Pancreas (tissue), 10 donors: ENCODE results near the gene TMEM167A. TPM values are rescaled to one million over a fixed set of nuclear protein-coding genes. Genes with fewer than 3 reads are reported as not detected.

ENCODE experiments used
- ATAC-seq, 4 donors: fragments of 200-7000 bp; cut with Tn5 transposase; one replicate each; pipeline versions ENCODE4 v1.8.0 to v1.9.1; 2020; ENCODE audit warnings: mild to moderate bottlenecking in 4 of 4, moderate library complexity in 4 of 4
- DNase-seq, 6 donors: peaks; one replicate each; pipeline ENCODE4 v3.0.0-alpha.2; 2020
- FAIRE-seq: peaks from 2 replicates; lab custom pipeline; 2012; peaks lifted over from hg19 to GRCh38; lab: Jason Lieb, UNC
- H3K27ac ChIP-seq, 4 donors: fragments of 200-600 bp; sonication (generic); 1 replicate in 3 of 4; 2 replicates in 1 of 4; pipeline versions ENCODE4 v1.5.0 to v1.8.0; 2020
- H3K27me3 ChIP-seq, 4 donors: fragments of 200-600 bp; one replicate each; pipeline ENCODE4 v1.8.0; 2021
- H3K36me3 ChIP-seq, 3 donors: fragments of 200-600 bp; sonication (generic) in 1 of 3; one replicate each; pipeline versions ENCODE4 v1.5.0 to v1.8.0; 2020 to 2021
- H3K4me1 ChIP-seq, 3 donors: fragments of 200-600 bp; one replicate each; pipeline ENCODE4 v1.8.0; 2021
- H3K4me3 ChIP-seq, 4 donors: fragments of 200-600 bp; sonication (generic) in 2 of 4; one replicate each; pipeline versions ENCODE4 v1.5.0 to v1.8.0; 2020 to 2021
- H3K9me3 ChIP-seq, 4 donors: fragments of 200-600 bp; one replicate each; pipeline ENCODE4 v1.8.0; 2021
- CTCF ChIP-seq, 4 donors: fragments of 200-600 bp; sonication (generic) in 3 of 4; IDR thresholded peaks; one replicate each; pipeline versions ENCODE4 v1.5.0 to v1.8.0; 2021; ENCODE audit warnings: antibody characterized with exemption in 4 of 4
- WGBS, 2 donors: extraction: QIAGEN DNeasy Blood & Tissue Kit; methylation state at CpG; one replicate each; pipeline ENCODE4 v1.1.7; 2013; 5-methylcytosine and 5-hydroxymethylcytosine counted together
- intact Hi-C, 3 donors: fragments of 100-400 bp; cut with DNase I; formaldehyde crosslinking; loops; one replicate each; pipeline versions ENCODE4 v1.11.1 to v1.14.2; 2022
- polyA plus RNA-seq, 2 donors: library from polyadenylated mRNA; stranded (reverse); fragments of 200-250 nt; gene quantifications; one replicate each; pipeline ENCODE4 v1.2.3, GENCODE V29; 2013
- total RNA-seq, 6 donors: library from RNA; stranded (reverse); fragmentation: NEBNext Ultra II Directional in 4 of 6; extraction: Animal tissue kit (Norgen Biotek cat#: 25700) in 4 of 6; gene quantifications; one replicate each; pipeline versions ENCODE4 v1.2.1 to v1.2.4, GENCODE V29; 2021 to 2023
- donor health status: healthy with polysubstance abuse.
- donor health status: DM: no; HTN: no; CAD: no; lungs with moderate emphysema.
- donor health status: DM: no; HTN: no; CAD: no.
- donor health status: control.
- donor health status: control.
- donor health status: Bipolar disorder and iron deficiency.
- donor health status: DM: yes; HTN: yes; CAD: no.
- donor health status: DM: no; HTN: no; CAD: no.
- donor health status: DM: no; HTN: no; CAD: no.
- donor health status: DM: yes; HTN: yes; CAD: no.

Gene TMEM167A
- total and polyA plus RNA-seq, 8 donors: 13.3 to 48.5 (median 33.4) TPM

GRCh38 chr5:83044926-83045325 lies 32.3 kb downstream of the TMEM167A start:
- no peaks in the 10 kb centered on the region for H3K9me3 ChIP-seq
- DNase-seq (no peak), ATAC-seq (no peak), FAIRE-seq (no peak)
- H3K36me3 ChIP-seq: no peaks in the 10 kb centered on the region
- H3K4me1 ChIP-seq: no peaks in the 10 kb centered on the region
- intact Hi-C loops: no loop called here
- H3K27ac ChIP-seq: no peak overlapping the region
- no peak overlapping the region for H3K4me3 ChIP-seq
- no peak for TF ChIP-seq CTCF (IDR thresholded peaks at IDR 0.05)
- H3K27me3 ChIP-seq: no peaks in the 10 kb centered on the region
- 65 to 67% methylated on average over 2 of the region's 2 CpGs for WGBS, 2 donors

- Histone ChIP-seq H3K4me3 (no peak overlapping the region), H3K27me3 (no peaks in the 10 kb centered on the region), H3K27ac (no peak overlapping the region), H3K9me3 (no peaks in the 10 kb centered on the region), H3K36me3 (no peaks in the 10 kb centered on the region), H3K4me1 (no peaks in the 10 kb centered on the region)
- DNase-seq: no peak
- ATAC-seq: no peak
- 89 to 97% methylated on average over 3 of the region's 3 CpGs for WGBS, 2 donors
- TF ChIP-seq CTCF (IDR thresholded peaks at IDR 0.05): no peak
- no peak for FAIRE-seq
- intact Hi-C loops: no loop called here
These were observed 34.7 kb downstream of the TMEM167A start for GRCh38 chr5:83042507-83042906.

- intact Hi-C loops: no loop called here
- ATAC-seq (no peak), FAIRE-seq (no peak), DNase-seq (no peak)
- no peaks in the 10 kb centered on the region for H3K36me3 ChIP-seq
- H3K9me3 ChIP-seq: no peaks in the 10 kb centered on the region
- H3K27ac ChIP-seq: no peak overlapping the region
- H3K4me1 ChIP-seq: no peaks in the 10 kb centered on the region
- no peak overlapping the region for H3K4me3 ChIP-seq
- no peak for TF ChIP-seq CTCF (IDR thresholded peaks at IDR 0.05)
- no peaks in the 10 kb centered on the region for H3K27me3 ChIP-seq
- WGBS, 2 donors: 94 to 95% methylated on average over 3 of the region's 3 CpGs
These were observed 38.3 kb downstream of the TMEM167A start for GRCh38 chr5:83038924-83039323.

- ATAC-seq (no peak), DNase-seq (no peak), FAIRE-seq (no peak)
- Histone ChIP-seq H3K4me1 (no peaks in the 10 kb centered on the region), H3K9me3 (no peaks in the 10 kb centered on the region), H3K27ac (no peak overlapping the region), H3K27me3 (no peaks in the 10 kb centered on the region), H3K4me3 (no peak overlapping the region), H3K36me3 (no peaks in the 10 kb centered on the region)
- TF ChIP-seq CTCF (IDR thresholded peaks at IDR 0.05): no peak
- intact Hi-C loops: no loop called here
- WGBS, 2 donors: 78 to 84% methylated on average over 4 of the region's 4 CpGs
These were observed 40.1 kb downstream of the TMEM167A start for GRCh38 chr5:83036991-83037575.

GRCh38 chr5:83035373-83036100 lies 41.7 kb downstream of the TMEM167A start:
- H3K4me3 ChIP-seq: no peak overlapping the region
- H3K36me3 ChIP-seq: no peaks in the 10 kb centered on the region
- peak in 3 of 6 donors; percentile 3 to 16 (median 14) for DNase-seq
- no peaks in the 10 kb centered on the region for H3K9me3 ChIP-seq
- 72 to 76% methylated on average over 5 of the region's 5 CpGs for WGBS, 2 donors
- H3K4me1 ChIP-seq: no peaks in the 10 kb centered on the region
- peak in 3 of 4 donors; percentile 67 to 79 (median 74) for ATAC-seq
- H3K27ac ChIP-seq: no peak overlapping the region
- intact Hi-C loops: no loop called here
- no peak for FAIRE-seq
- TF ChIP-seq CTCF (IDR thresholded peaks at IDR 0.05): no peak
- H3K27me3 ChIP-seq: no peaks in the 10 kb centered on the region
